Measurements from ENCODE around the gene TMBIM1.

TMBIM1 gene

GRCh38 chr2:218292048-218293014 is at the start of gene TMBIM1:
TSS of gene TMBIM1 (minus strand) at chr2:218292503. CDS start at chr2:218282141, 10,362 bp downstream.
- DNase-seq = peak; percentile 84

GRCh38 chr2:218341381-218341780 is 49.1 kb upstream of the TMBIM1 start:
- no peak for DNase-seq

- no peak for DNase-seq
Measured at GRCh38 chr2:218340656-218341055, 48.4 kb upstream of the TMBIM1 start.

- no peak for DNase-seq
Measured at GRCh38 chr2:218334531-218334930, 42.2 kb upstream of the TMBIM1 start.

DNA sequence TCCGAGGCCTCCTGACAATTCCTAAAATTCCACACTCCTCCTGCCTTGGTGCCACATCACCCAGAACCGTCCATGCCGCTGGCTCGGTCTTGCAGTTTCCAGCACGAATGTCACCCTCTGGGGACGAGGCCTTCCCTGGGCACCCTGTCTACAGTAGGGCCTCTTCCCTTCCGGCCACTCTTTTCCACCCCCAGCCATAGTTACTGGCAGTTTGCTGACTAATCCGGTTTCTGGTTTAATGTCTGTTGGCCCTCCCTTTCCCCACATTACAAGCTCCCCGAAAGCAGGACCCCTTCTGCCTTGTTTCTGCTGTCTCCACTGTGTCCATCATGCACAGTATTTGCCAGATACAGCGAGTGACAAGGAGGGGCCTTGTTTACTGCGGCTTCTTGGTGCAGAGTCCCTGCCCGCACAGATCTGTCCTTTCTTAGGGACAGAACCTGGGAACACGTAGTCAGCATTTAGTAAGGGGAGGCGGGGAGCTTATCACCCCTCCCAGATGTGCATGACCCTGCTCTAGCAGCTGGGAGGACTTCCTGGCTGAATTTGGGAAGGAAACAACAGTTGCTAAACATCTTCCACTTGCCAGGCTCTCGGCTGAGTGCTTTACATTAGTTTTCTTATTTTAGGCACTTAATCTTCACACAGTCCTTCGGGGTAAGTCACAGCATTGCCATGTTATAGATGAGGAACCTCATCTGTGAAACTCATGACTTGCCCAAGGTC is 40.8 kb upstream of the TMBIM1 start:
- no peak for DNase-seq

DNA sequence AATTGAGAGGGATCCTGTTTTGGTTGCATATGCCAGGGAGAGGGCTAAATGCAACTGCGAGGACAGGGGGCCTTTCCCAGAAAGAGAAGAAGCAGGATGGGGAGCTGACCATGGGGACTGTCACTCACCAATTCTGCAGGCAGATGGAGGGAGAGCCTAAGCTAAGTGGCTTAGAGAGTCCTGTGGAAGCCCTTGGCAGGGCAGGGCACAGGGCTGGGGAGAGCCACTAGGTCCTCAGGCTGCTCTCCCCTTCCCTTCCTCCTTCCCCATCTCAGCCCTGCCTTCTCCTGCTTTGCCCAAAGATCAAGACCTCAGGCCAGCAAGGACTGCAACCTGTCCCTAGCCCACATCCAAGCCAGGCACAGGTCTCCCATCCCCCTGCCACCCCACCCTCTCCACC is 40.0 kb upstream of the TMBIM1 start:
- DNase-seq = no peak

GRCh38 chr2:218331745-218332144 is 39.4 kb upstream of the TMBIM1 start:
- DNase-seq = no peak

DNA sequence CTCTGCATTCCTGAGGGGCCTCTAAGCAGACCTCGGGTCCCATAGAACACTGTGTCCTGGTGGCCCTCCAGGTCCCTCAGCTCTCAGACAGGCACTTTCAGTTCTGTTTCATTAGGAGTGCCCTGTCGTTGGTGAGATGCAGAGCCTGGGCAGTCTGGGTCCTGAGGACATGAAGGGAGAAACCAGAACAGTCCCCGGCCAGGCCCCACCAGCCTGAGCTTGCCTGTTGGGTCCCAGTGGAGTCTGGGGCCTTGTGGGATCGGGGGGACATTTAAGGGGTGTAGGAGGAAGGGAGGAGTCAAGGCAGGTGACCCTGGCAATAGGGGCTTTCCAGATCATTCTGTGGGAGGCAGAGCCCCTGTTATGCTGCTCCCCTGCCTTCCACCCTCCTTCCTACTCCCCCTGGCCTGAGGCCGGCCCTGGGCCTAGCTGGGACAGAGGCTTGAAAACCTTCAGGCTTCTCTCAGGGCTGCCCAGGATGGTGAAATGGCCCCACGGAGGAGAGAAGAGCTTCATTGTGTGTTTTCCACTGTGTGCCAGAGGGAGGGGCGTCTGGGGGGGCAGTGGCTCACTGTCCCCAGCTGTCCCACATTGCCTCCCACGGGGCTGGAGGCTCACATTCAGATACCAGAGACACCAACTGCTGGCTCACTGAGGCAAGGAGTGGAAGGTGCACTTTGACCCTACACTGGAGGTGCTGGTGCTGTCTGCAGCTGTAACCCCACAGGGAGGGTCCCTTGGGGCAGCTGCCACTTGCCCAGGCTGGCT is 37.7 kb upstream of the TMBIM1 start:
- DNase-seq = no peak

- no peak for DNase-seq
Measured at GRCh38 chr2:218329027-218329825, 36.9 kb upstream of the TMBIM1 start.

DNA sequence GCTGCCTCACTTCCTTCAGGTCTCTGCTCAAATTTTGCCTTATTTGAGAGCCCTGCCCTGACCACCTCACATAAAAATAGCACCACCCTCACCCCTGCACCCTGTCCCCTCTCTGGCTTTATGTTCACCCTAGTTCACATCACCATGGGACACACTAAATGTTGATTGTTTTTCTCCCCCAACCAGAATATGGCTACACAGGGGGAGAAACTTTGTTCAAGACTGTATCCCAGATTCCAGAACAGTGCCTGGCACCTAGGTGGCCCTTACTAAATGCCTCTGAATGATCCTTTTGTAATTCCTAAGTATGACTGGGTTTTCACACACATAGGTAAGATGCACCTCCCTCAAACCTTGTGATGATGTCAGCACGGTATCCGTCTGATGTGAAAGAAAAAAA is 36.0 kb upstream of the TMBIM1 start:
- no peak for DNase-seq

GRCh38 chr2:218327451-218328210 is 35.3 kb upstream of the TMBIM1 start:
- DNase-seq = no peak

- no peak for DNase-seq
Measured at GRCh38 chr2:218326315-218326714, 34.0 kb upstream of the TMBIM1 start.

DNA sequence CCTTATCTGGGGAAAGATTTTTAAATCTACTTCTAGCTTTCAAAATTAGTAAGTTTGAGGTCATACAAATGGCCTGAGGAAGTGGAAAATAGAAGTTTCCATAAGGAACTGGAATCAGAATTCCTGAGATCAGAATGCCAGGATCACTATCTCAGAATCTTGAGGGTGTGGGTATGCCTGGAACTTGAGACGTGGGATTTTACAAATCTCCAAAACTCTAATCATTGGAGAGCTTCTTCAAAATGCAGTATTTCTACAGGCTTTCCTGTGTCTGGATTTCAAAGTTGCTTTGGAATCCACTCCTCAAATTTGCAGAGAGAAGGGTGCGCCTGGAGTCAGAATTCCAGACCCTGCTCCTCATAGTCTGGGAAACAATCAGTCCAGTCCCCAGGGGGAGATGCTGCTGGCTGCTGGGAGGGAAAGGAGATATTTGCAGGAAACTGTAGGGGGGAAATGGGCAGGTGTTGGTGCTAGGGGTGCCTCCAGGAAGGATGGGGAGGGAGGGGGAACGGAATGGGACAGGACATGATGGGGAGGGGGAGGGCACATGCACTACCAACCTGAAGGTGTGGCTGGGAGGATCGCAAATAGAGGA is 33.4 kb upstream of the TMBIM1 start:
- no peak for DNase-seq

GRCh38 chr2:218323526-218324472 is 31.5 kb upstream of the TMBIM1 start:
- DNase-seq = no peak

GRCh38 chr2:218322768-218323525 is 30.6 kb upstream of the TMBIM1 start:
- peak; percentile 67 for DNase-seq

DNA sequence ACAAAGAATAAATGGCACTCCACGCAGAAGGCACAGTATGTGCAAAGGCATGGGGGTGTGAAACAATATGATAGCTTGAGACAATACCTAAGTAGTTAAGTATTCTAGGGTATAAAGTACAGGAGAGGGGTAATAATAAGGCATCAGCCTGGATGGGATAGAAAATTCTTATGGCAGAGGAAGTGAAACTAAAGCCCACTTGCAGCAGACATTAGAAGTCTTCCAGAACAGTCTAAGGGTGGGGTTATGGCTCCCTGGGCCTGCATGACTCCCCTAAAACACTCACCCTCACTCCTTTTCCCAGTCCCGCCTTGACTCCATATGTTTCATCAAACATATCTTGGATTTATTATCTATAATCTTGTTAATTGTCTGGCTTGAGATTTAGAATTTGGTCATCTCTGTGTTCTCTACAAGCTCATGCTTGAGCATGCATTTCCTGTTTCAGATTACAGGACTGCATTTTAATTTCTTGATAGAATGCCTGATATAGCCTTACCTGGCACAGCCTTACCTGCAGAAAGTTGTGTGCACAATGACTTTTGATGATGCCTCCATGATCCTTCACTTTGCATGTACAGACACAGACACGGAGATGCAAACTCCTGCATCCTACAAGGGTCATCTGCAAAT is 28.5 kb upstream of the TMBIM1 start:
- DNase-seq = no peak

DNA sequence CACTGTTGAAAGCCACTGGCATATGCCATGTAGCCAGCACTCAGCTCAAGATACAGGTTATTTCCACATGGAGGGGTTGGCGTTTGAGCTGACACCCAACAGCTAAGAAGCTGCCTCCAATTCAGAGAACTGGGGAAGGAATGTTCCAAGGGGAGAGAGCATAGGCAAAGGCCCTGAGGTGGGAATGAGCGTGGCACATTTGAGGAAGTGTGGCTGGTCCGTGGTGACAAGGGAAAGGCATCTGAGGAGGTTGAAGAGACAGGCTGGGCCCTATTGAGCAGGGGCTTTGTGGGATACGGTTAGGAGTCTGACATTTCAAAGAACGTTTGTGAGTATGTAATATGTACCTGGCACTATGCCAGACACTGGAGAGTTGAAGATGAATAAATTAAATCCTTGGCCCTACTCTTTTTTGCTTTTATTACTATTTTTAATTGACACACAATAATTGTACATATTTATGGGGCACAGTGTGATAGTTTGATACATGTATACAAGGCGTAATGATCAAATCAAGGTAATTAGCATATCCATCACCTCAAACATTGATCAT is 27.6 kb upstream of the TMBIM1 start:
- no peak for DNase-seq

GRCh38 chr2:218318241-218318640 is 25.9 kb upstream of the TMBIM1 start:
- DNase-seq = no peak
